ENCODE results near the gene ADD1.
"Not testable (repeated sequence)": the region's sequence is repeated elsewhere in the genome, so short reads cannot be mapped to it uniquely, and the experiment has no call there.

Gene ADD1

GRCh38 chr4:2898001-2898400 is 54.4 kb downstream of the ADD1 start:
- DNase-seq = no peak

GRCh38 chr4:2900741-2901140 is 57.1 kb downstream of the ADD1 start:
- no peak for DNase-seq

- DNase-seq = no peak
Measured at GRCh38 chr4:2901186-2901585, 57.5 kb downstream of the ADD1 start.

- DNase-seq = no peak
Measured at GRCh38 chr4:2902126-2902525, 58.5 kb downstream of the ADD1 start.

- no peak for DNase-seq
Measured at GRCh38 chr4:2905544-2905943, 61.9 kb downstream of the ADD1 start.

GRCh38 chr4:2906218-2906617 is 62.6 kb downstream of the ADD1 start:
- DNase-seq = no peak

GRCh38 chr4:2907226-2907625 is 63.6 kb downstream of the ADD1 start:
- DNase-seq = no peak

- no peak for DNase-seq
Measured at GRCh38 chr4:2907706-2908293, 64.2 kb downstream of the ADD1 start.

- no peak for DNase-seq
Measured at GRCh38 chr4:2908686-2909085, 65.0 kb downstream of the ADD1 start.

GRCh38 chr4:2909583-2909982 is 65.9 kb downstream of the ADD1 start:
- DNase-seq = no peak

GRCh38 chr4:2910409-2910808 is 66.8 kb downstream of the ADD1 start:
- DNase-seq = no peak

- DNase-seq = no peak
Measured at GRCh38 chr4:2911868-2912267, 68.2 kb downstream of the ADD1 start.

GRCh38 chr4:2913168-2913567 is 69.5 kb downstream of the ADD1 start:
- no peak for DNase-seq

GRCh38 chr4:2914256-2915126 is 70.8 kb downstream of the ADD1 start:
- DNase-seq = no peak

GRCh38 chr4:2915789-2916188 is 72.1 kb downstream of the ADD1 start:
- no peak for DNase-seq

- not testable (repeated sequence) for DNase-seq
Measured at GRCh38 chr4:2916696-2917095, 73.1 kb downstream of the ADD1 start.

- DNase-seq = not testable (repeated sequence)
Measured at GRCh38 chr4:2918300-2918699, 74.7 kb downstream of the ADD1 start.

- DNase-seq = not testable (repeated sequence)
Measured at GRCh38 chr4:2918714-2919113, 75.1 kb downstream of the ADD1 start.

- peak; percentile 47 for DNase-seq
Measured at GRCh38 chr4:2922453-2923101, 78.9 kb downstream of the ADD1 start.

GRCh38 chr4:2923141-2923551 is 79.5 kb downstream of the ADD1 start:
- DNase-seq = no peak

- DNase-seq = no peak
Measured at GRCh38 chr4:2923668-2924173, 80.1 kb downstream of the ADD1 start.

- DNase-seq = no peak
Measured at GRCh38 chr4:2924286-2924685, 80.6 kb downstream of the ADD1 start.

- DNase-seq = peak; percentile 85
Measured at GRCh38 chr4:2924765-2925301, 81.2 kb downstream of the ADD1 start.

- DNase-seq = no peak
Measured at GRCh38 chr4:2925496-2925895, 81.9 kb downstream of the ADD1 start.

Measured in NCI-H69 (cell line).